ENCODE measurements around the gene FCHO1. TPM values are rescaled to one million over a fixed set of nuclear protein-coding genes. Genes with fewer than 3 reads are reported as not detected.
"Not testable (repeated sequence)": the region's sequence is repeated elsewhere in the genome, so short reads cannot be mapped to it uniquely, and the experiment has no call there.

FCHO1 gene
- total RNA-seq, 2 experiments from 2014 or later = 76.3 to 84.1 TPM

- Mint-ChIP-seq H3K27ac (no peak overlapping the region), H3K4me3 (no peak overlapping the region), H3K27me3 (no peaks in the 10 kb centered on the region), H3K36me3 (ENCODE audit: low read depth) (peaks cover 37% of the 10 kb centered on the region), H3K9me3 (no peaks in the 10 kb centered on the region), H3K4me1 (peaks cover 19% of the 10 kb centered on the region)
- ChIA-PET POLR2A (no interaction called here), CTCF (interaction anchor here (1.0 to 1.7 kb wide), 4 partner anchors 10 to 156 kb away, joined by 3 to 7 read pairs (median 3); no protein-coding TSS in a partner anchor)
- DNase-seq = no peak
These were observed 24.9 kb downstream of the FCHO1 start for GRCh38 chr19:17775991-17776803.

GRCh38 chr19:17777840-17778239 is 26.6 kb downstream of the FCHO1 start:
- Mint-ChIP-seq H3K4me1 (peaks cover 19% of the 10 kb centered on the region), H3K27ac (peak overlapping the region; percentile 60), H3K36me3 (ENCODE audit: low read depth) (peaks cover 38% of the 10 kb centered on the region)
- H3K27me3 Mint-ChIP-seq, H3K9me3 Mint-ChIP-seq, POLR2A ChIA-PET, DNase-seq, H3K4me3 Mint-ChIP-seq: not testable (repeated sequence)
- CTCF ChIA-PET = interaction anchor here (0.6 to 1.2 kb wide), 3 partner anchors 71 to 1078 kb away, joined by 3 to 5 read pairs (median 5); no protein-coding TSS in a partner anchor

- H3K9me3 Mint-ChIP-seq = no peaks in the 10 kb centered on the region
- POLR2A ChIA-PET = no interaction called here
- CTCF ChIA-PET = no interaction called here
- peaks cover 19% of the 10 kb centered on the region for H3K4me1 Mint-ChIP-seq
- H3K4me3 Mint-ChIP-seq = no peak overlapping the region
- DNase-seq = peak; percentile 44
- no peaks in the 10 kb centered on the region for H3K27me3 Mint-ChIP-seq
- H3K27ac Mint-ChIP-seq = peak overlapping the region; percentile 60
- peaks cover 36% of the 10 kb centered on the region for H3K36me3 Mint-ChIP-seq (ENCODE audit: low read depth)
These were observed 27.1 kb downstream of the FCHO1 start for GRCh38 chr19:17778251-17778967.

GRCh38 chr19:17778968-17779929 is 28.0 kb downstream of the FCHO1 start:
- ChIA-PET POLR2A (no interaction called here), CTCF (no interaction called here)
- no peaks in the 10 kb centered on the region for H3K27me3 Mint-ChIP-seq

GRCh38 chr19:17780781-17781180 is 29.5 kb downstream of the FCHO1 start:
- H3K27ac Mint-ChIP-seq = no peak overlapping the region
- H3K4me1 Mint-ChIP-seq = peaks cover 24% of the 10 kb centered on the region
- H3K36me3 Mint-ChIP-seq (ENCODE audit: low read depth) = peaks cover 27% of the 10 kb centered on the region
- H3K27me3 Mint-ChIP-seq = no peaks in the 10 kb centered on the region
- no peaks in the 10 kb centered on the region for H3K9me3 Mint-ChIP-seq
- no peak for DNase-seq
- ChIA-PET CTCF (interaction anchor here (0.6 to 1.0 kb wide), 2 partner anchors 20 to 39 kb away, joined by 4 to 5 read pairs; no protein-coding TSS in a partner anchor), POLR2A (no interaction called here)
- no peak overlapping the region for H3K4me3 Mint-ChIP-seq

More at GRCh38 chr19:17778968-17779929, 28.0 kb downstream of the FCHO1 start:
- Mint-ChIP-seq H3K27ac (peak overlapping the region; percentile 7), H3K9me3 (no peaks in the 10 kb centered on the region), H3K4me3 (no peak overlapping the region), H3K4me1 (peaks cover 23% of the 10 kb centered on the region), H3K36me3 (ENCODE audit: low read depth) (peaks cover 34% of the 10 kb centered on the region)
- no peak for DNase-seq

GRCh38 chr19:17783721-17784120 is 32.4 kb downstream of the FCHO1 start:
- DNase-seq, H3K4me3 Mint-ChIP-seq, H3K9me3 Mint-ChIP-seq, H3K27me3 Mint-ChIP-seq, H3K27ac Mint-ChIP-seq, POLR2A ChIA-PET: not testable (repeated sequence)
- H3K36me3 Mint-ChIP-seq (ENCODE audit: low read depth) = peaks cover 36% of the 10 kb centered on the region
- peaks cover 19% of the 10 kb centered on the region for H3K4me1 Mint-ChIP-seq
- CTCF ChIA-PET = interaction anchor here (1.2 to 1.3 kb wide), 3 partner anchors 18 to 149 kb away, joined by 3 to 4 read pairs (median 3); partner anchors contain the start of gene CCDC124

GRCh38 chr19:17784201-17785008 is 33.1 kb downstream of the FCHO1 start:
- H3K9me3 Mint-ChIP-seq = no peaks in the 10 kb centered on the region
- H3K27ac Mint-ChIP-seq = peak overlapping the region; percentile 34
- ChIA-PET CTCF (interaction anchor here (1.2 to 1.3 kb wide), 4 partner anchors 11 to 148 kb away, joined by 3 to 7 read pairs (median 4); partner anchors contain the start of genes B3GNT3 and CCDC124), POLR2A (interaction anchor here (0.7 kb wide), 1 partner anchor 269 kb away, joined by 3 read pairs; no protein-coding TSS in a partner anchor)
- H3K36me3 Mint-ChIP-seq (ENCODE audit: low read depth) = peaks cover 41% of the 10 kb centered on the region
- H3K4me3 Mint-ChIP-seq = no peak overlapping the region
- H3K4me1 Mint-ChIP-seq = peaks cover 19% of the 10 kb centered on the region
- peak; percentile 84 for DNase-seq
- no peaks in the 10 kb centered on the region for H3K27me3 Mint-ChIP-seq

- Mint-ChIP-seq H3K27me3 (no peaks in the 10 kb centered on the region), H3K9me3 (no peaks in the 10 kb centered on the region), H3K36me3 (ENCODE audit: low read depth) (peaks cover 36% of the 10 kb centered on the region), H3K4me3 (no peak overlapping the region), H3K4me1 (peaks cover 42% of the 10 kb centered on the region), H3K27ac (no peak overlapping the region)
- ChIA-PET CTCF (interaction anchor here (0.6 to 1.9 kb wide), 3 partner anchors 13 to 72 kb away, joined by 3 to 6 read pairs (median 4); no protein-coding TSS in a partner anchor), POLR2A (no interaction called here)
- DNase-seq = no peak
These were observed 36.1 kb downstream of the FCHO1 start for GRCh38 chr19:17787274-17787913.

- Mint-ChIP-seq H3K36me3 (ENCODE audit: low read depth) (peaks cover 30% of the 10 kb centered on the region), H3K27ac (no peak overlapping the region), H3K4me1 (peaks cover 49% of the 10 kb centered on the region), H3K4me3 (no peak overlapping the region), H3K27me3 (no peaks in the 10 kb centered on the region), H3K9me3 (no peaks in the 10 kb centered on the region)
- no peak for DNase-seq
- ChIA-PET POLR2A (no interaction called here), CTCF (interaction anchor here (0.9 kb wide), 1 partner anchor 213 kb away, joined by 3 read pairs; no protein-coding TSS in a partner anchor)
These were observed 37.4 kb downstream of the FCHO1 start for GRCh38 chr19:17788632-17789031.

GRCh38 chr19:17790059-17790780 is 38.9 kb downstream of the FCHO1 start:
- ChIA-PET CTCF (interaction anchor here (0.9 to 1.9 kb wide), 3 partner anchors 10 to 30 kb away, joined by 3 to 7 read pairs (median 4); no protein-coding TSS in a partner anchor), POLR2A (no interaction called here)
- Mint-ChIP-seq H3K27me3 (peaks cover 8% of the 10 kb centered on the region), H3K4me3 (no peak overlapping the region), H3K27ac (peak overlapping the region; percentile 76), H3K4me1 (peaks cover 55% of the 10 kb centered on the region), H3K36me3 (ENCODE audit: low read depth) (peaks cover 23% of the 10 kb centered on the region), H3K9me3 (no peaks in the 10 kb centered on the region)
- no peak for DNase-seq

- H3K36me3 Mint-ChIP-seq (ENCODE audit: low read depth) = peaks cover 4% of the 10 kb centered on the region
- DNase-seq = no peak
- CTCF ChIA-PET = interaction anchor here (0.6 to 2.1 kb wide), 3 partner anchors 9 to 11 kb away, joined by 3 to 7 read pairs (median 4); no protein-coding TSS in a partner anchor
- H3K9me3 Mint-ChIP-seq = no peaks in the 10 kb centered on the region
- peak overlapping the region; percentile 73 for H3K27ac Mint-ChIP-seq
- no peak overlapping the region for H3K4me3 Mint-ChIP-seq
- H3K4me1 Mint-ChIP-seq = peaks cover 72% of the 10 kb centered on the region
- POLR2A ChIA-PET = no interaction called here
- peaks cover 10% of the 10 kb centered on the region for H3K27me3 Mint-ChIP-seq
These were observed 43.1 kb downstream of the FCHO1 start for GRCh38 chr19:17794412-17794730.
